ENCODE results near the gene RAVER2. TPM values are rescaled to one million over a fixed set of nuclear protein-coding genes. Genes with fewer than 3 reads are reported as not detected.
A peak's percentile ranks its signal among the peaks of the same experiment; 100 is the strongest.

Gene RAVER2
- total RNA-seq, 4 donors from 2014 or later = 12.5 to 32.9 (median 32.0) TPM

GRCh38 chr1:64743954-64744491 lies 852 bp upstream of the RAVER2 start:
- Histone ChIP-seq H3K36me3 (no peaks in the 10 kb centered on the region), H3K27ac (peak overlapping the region in 3 of 4 donors; percentile 82 to 91 (median 91)), H3K27me3 (no peaks in the 10 kb centered on the region), H3K4me3 (peak overlapping the region; percentile 84 to 90), H3K9me3 (no peaks in the 10 kb centered on the region), H3K4me1 (peaks cover 5 to 40% (median 7%) of the 10 kb centered on the region in 3 donors)
- WGBS, 2 donors (ENCODE audit: low coverage in 1 of 2) = 5 to 10% methylated on average over 4 of the region's 4 CpGs
- ATAC-seq = no peak
- TF ChIP-seq POLR2A (IDR thresholded peaks at IDR 0.05) = no peak
- TF ChIP-seq EP300 (IDR thresholded peaks at IDR 0.05) = no peak
- TF ChIP-seq POLR2AphosphoS5 (IDR thresholded peaks at IDR 0.05) = no peak
- TF ChIP-seq CTCF (IDR thresholded peaks at IDR 0.05) = no peak

GRCh38 chr1:64745181-64745985 lies 508 bp downstream of the RAVER2 start:
- peak overlapping the region; percentile 74 to 91 (median 86) for H3K27ac ChIP-seq
- 0% methylated on average over 6 to 12 of the region's 67 CpGs for WGBS, 2 donors (ENCODE audit: low coverage in 1 of 2)

GRCh38 chr1:64745986-64746940 lies 1.4 kb downstream of the RAVER2 start:
- Histone ChIP-seq H3K27me3 (no peaks in the 10 kb centered on the region), H3K4me3 (peak overlapping the region; percentile 84 to 90), H3K36me3 (no peaks in the 10 kb centered on the region), H3K4me1 (peaks cover 5 to 58% (median 7%) of the 10 kb centered on the region in 3 donors), H3K9me3 (no peaks in the 10 kb centered on the region), H3K27ac (peak overlapping the region in 3 of 4 donors; percentile 82 to 91 (median 91))
- 26 to 29% methylated on average over 7 to 8 of the region's 8 CpGs for WGBS, 2 donors (ENCODE audit: low coverage in 1 of 2)
- no peak for TF ChIP-seq CTCF (IDR thresholded peaks at IDR 0.05)
- TF ChIP-seq POLR2AphosphoS5 (IDR thresholded peaks at IDR 0.05) = no peak
- ATAC-seq = peak; percentile 28

More at GRCh38 chr1:64745181-64745985, 508 bp downstream of the RAVER2 start:
- no peaks in the 10 kb centered on the region for H3K27me3 ChIP-seq
- peak overlapping the region; percentile 84 to 90 for H3K4me3 ChIP-seq
- no peak for TF ChIP-seq POLR2A (IDR thresholded peaks at IDR 0.05)
- TF ChIP-seq EP300 (IDR thresholded peaks at IDR 0.05) = no peak
- TF ChIP-seq POLR2AphosphoS5 (IDR thresholded peaks at IDR 0.05) = no peak
- no peak for TF ChIP-seq CTCF (IDR thresholded peaks at IDR 0.05)
- H3K4me1 ChIP-seq = peaks cover 5 to 49% (median 7%) of the 10 kb centered on the region in 3 donors
- H3K36me3 ChIP-seq = no peaks in the 10 kb centered on the region
- peak; percentile 51 for ATAC-seq
- no peaks in the 10 kb centered on the region for H3K9me3 ChIP-seq

GRCh38 chr1:64748222-64748621 lies 3.3 kb downstream of the RAVER2 start:
- H3K4me1 ChIP-seq = peaks cover 5 to 60% (median 7%) of the 10 kb centered on the region in 3 donors
- no peak overlapping the region for H3K4me3 ChIP-seq
- no peak for ATAC-seq
- TF ChIP-seq POLR2AphosphoS5 (IDR thresholded peaks at IDR 0.05) = no peak
- no peak for TF ChIP-seq EP300 (IDR thresholded peaks at IDR 0.05)
- TF ChIP-seq CTCF (IDR thresholded peaks at IDR 0.05) = no peak
- no peak for TF ChIP-seq POLR2A (IDR thresholded peaks at IDR 0.05)
- H3K27ac ChIP-seq = peak overlapping the region in 2 of 4 donors; percentile 0 to 91
- no peaks in the 10 kb centered on the region for H3K36me3 ChIP-seq
- no peaks in the 10 kb centered on the region for H3K27me3 ChIP-seq
- H3K9me3 ChIP-seq = no peaks in the 10 kb centered on the region
- WGBS, 2 donors (ENCODE audit: low coverage in 1 of 2) = 23 to 27% methylated on average over 3 of the region's 3 CpGs

Measured in gastroesophageal sphincter (tissue), 4 donors.